Measurements from ENCODE around the gene RHOV.

The RHOV gene

GRCh38 chr15:40902605-40903561, 28.8 kb upstream of the RHOV start:
- ATAC-seq: no peak

DNA sequence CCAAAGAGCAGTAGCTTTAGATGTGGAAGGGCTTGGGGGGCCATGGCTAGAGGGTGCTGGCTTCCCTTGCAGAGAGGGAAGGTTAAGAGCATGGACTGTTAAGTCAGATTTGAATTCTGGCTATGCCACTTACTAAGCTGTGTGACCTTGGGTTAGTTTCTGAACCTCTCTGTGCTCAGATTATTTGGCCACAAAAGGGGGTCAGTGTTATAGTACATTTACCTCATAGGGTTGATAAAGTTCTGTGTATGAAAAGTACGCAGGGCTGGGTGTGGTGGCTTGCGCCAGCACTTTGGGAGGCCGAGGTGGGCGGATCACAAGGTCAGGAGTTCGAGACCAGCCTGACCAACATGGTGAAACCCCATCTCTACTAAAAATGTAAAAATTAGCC, 27.0 kb upstream of the RHOV start:
- no peak for ATAC-seq

DNA sequence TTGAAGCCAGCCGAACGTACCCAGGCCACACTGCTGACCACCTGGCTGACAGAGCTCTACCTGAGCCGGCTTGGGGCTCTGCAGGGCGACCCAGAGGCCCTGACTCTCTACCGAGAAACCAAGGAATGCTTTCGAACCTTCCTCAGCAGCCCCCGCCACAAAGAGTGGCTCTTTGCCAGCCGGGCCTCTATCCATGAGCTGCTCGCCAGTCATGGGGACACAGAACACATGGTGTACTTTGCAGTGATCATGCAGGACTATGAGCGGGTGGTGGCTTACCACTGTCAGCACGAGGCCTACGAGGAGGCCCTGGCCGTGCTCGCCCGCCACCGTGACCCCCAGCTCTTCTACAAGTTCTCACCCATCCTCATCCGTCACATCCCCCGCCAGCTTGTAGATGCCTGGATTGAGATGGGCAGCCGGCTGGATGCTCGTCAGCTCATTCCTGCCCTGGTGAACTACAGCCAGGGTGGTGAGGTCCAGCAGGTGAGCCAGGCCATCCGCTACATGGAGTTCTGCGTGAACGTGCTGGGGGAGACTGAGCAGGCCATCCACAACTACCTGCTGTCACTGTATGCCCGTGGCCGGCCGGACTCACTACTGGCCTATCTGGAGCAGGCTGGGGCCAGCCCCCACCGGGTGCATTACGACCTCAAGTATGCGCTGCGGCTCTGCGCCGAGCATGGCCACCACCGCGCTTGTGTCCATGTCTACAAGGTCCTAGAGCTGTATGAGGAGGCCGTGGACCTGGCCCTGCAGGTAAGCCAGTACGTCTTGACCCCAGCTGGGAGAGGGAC, 26.4 kb upstream of the RHOV start:
- ATAC-seq: no peak

- ATAC-seq: no peak
These were observed 25.6 kb upstream of the RHOV start for GRCh38 chr15:40899536-40900207.

DNA sequence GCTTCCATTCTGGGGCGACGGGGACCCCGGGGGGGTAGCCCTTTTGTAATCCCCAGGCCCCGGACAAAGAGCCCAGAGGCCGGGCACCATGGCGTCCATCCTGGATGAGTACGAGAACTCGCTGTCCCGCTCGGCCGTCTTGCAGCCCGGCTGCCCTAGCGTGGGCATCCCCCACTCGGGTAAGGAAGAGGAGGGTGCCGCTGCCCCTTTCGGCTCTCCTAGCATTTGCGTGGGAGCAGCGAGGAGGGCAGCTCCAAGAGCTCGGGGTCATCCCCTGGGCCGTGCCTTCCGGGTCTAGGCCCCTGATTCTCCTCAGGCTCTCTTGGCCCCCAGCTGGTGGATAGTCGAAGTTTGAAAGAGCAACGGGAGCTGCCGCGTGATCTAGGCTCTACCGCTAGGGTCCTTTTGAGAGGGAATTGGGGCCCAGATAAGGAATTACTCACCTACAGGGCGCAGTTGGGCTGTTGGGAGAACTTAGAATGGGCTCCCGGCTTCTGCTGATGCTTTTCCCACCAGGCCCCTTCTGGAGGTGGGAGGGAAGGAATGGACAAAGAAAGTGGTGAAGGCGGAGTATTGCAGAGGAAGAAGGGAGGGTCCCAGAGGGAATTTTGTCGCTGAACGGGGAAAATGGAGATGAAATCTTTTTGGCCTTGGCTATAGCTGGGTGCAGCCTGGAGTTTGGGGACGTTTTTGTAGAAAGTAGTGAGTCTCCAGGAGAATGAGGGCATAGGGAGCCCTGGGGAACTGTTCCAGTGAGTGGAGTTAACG, 20.8 kb upstream of the RHOV start:
- ATAC-seq: peak; percentile 64 to 68

- ATAC-seq: peak; percentile 98 to 99
These were observed 20.0 kb upstream of the RHOV start, which contains the start of gene VPS18 for GRCh38 chr15:40893733-40894680. VPS18 (plus strand) TSS chr15:40894450; CDS start chr15:40894769, 319 bp downstream.

GRCh38 chr15:40893019-40893670, 19.1 kb upstream of the RHOV start:
- ATAC-seq: no peak

GRCh38 chr15:40892447-40893012, 18.5 kb upstream of the RHOV start:
- ATAC-seq: no peak

DNA sequence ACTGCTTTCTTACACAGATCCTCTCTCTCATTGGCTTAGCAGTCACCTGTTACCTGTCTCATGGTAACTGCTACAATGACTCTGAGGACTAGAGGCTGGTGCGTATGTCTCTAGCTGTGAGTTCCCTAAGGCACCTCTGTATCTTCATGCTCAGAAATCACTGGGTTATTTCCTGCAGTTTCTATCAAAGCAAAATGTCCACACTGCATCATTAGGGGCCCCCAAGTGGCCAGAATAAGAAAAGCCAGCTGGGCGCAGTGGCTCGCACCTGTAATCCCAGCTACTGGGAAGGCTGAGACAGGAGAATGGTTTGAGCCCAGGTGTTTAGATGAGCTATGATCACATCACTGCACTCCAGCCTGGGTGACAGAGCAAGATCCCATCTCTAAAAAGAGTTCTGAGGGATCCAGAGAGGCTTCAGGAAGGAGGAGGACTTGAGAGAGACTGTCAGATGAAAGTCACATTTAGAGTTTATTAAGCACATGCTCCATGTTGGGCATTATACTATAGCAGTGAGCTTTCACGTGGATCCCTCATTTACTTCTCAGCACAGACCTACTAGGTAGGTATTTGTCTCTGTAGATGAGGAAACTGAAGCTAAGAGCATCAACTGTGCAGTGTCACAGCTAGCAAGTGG, 17.9 kb upstream of the RHOV start:
- ATAC-seq: no peak

DNA sequence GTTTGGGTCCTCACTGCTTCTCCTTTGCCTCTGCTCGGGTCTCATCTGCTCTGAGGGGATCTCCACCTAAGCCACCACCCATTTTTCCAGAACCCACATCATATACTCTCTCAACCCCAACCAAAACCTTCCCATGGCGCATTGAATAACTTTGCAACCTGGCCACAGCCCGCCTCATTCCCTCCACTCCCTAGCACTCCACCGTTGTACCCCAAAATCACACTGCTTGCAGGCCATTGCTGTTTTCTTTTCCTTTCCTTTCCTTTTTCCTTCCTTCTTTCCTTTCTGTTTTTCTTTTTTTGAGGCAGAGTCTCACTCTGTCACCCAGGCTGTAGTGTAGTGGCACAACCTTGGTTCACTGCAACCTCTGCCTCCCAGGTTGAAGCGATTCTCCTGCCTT, 17.1 kb upstream of the RHOV start:
- ATAC-seq: no peak

DNA sequence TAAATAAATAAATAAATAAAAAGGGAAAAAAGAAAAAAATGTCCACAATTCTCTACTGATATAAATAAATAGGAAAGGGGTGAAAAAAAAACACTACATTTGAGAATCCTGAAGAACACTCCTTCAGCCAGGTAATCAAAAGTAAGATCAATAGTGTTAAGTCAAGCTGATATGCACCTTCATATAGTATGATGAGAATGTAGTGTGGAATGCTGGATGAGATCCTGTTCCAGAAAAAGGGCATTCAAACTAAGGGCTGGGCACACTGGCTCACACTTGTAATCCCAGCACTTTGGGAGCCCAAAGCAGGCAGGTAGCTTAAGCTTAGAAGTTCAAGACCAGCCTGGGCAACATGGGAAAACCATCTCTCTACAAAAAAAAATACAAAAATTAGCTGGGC, 15.1 kb upstream of the RHOV start:
- no peak for ATAC-seq

- ATAC-seq: no peak
These were observed 12.6 kb upstream of the RHOV start for GRCh38 chr15:40886586-40886985.

GRCh38 chr15:40881351-40881750, 7.3 kb upstream of the RHOV start:
- ATAC-seq: no peak

- no peak for ATAC-seq
These were observed 5.6 kb upstream of the RHOV start for GRCh38 chr15:40879609-40880008.

DNA sequence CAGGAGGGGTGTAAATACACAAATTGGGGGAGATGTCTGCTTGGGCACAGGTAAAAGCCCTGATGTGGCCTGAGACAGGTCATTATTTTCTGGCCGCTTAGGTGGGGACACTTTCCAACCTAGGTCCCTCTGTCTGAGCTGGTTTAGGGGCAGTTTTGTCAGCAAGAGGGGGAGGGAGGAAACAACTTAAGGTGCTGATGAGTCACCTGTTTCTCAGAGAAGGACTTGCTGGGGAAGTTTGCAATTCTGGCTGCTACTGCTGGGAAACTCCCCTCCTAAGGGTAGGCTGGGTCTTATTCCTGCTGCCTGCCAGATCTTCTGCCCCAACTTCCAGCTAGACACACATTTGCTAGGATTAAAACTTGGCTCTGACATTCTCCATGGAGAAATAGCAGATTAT, 4.8 kb upstream of the RHOV start:
- ATAC-seq: peak; percentile 92 to 94

DNA sequence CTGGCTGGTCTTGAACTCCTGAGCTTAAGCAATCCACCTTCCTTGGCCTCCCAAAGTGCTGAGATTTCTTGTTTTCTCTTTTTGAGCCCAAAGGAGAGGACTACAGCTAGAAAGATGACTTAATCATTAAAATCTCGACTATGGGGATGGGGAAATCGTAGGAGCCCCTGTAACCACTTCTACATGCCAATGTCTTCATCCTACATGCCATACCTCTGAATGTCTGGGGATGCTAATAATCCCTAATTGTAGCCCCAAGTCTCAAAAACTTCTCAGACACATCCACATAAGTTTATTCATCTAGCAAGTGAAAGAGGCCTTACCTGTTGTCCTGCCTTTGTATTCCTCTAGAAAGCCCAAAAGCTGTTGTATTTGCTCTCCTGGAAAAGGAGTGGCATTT, 3.7 kb upstream of the RHOV start:
- no peak for ATAC-seq

- ATAC-seq: no peak
These were observed 2.1 kb upstream of the RHOV start for GRCh38 chr15:40875991-40876730.

DNA sequence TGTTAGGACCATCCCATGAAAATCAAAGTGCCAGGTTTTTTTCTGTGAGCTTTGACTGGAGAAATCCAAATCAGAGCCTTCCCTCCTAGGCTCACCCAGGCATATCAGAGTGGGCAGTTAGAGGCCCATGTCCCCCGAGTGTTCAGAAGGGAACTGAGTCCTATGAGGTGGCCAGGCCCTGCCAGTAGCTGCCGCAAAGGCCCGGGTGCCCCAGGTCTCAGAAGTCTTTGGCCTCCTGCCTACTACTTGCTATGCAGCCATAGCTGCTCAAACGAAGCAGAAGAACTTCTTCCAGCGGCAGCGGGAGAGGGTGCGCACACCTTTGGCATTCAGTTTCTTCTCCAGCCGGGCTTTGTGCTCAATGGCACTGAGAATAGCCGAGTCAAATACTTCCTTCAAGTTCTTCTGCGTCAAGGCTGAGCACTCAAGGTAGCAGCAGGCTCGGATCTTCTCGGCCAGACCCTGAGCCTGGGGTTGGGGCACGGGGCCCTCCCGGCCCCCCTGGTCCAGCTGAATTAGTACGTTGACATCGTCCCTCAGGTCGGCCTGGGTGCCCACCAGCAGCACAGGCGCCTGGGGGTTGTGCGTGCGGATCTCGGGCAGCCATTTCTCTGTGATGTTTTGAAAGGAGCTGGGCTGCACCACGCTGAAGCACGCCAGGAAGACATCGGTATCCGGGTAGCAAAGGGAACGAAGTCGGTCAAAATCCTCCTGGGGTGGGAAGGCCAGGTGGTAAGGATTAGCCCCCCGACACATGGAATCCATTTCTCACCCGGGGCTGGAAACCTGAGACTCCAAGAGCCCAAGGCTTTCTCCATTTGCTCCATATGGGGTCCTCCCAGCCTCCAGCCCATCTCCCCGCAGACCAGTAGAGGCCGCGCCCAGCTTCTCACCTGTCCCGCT, 992 bp downstream of the RHOV start:
- ATAC-seq: no peak

Measured in activated CD4-positive, CD25-positive, alpha-beta regulatory T cell treated with anti-CD3 and anti-CD28 coated beads, Interleukin-2, amount 50 U/mL, for 24 hours (primary cell).